Measurements from ENCODE around the gene HS2ST1.

HS2ST1 gene

GRCh38 chr1:87072904-87073303 is 158.5 kb downstream of the HS2ST1 start:
- no peak overlapping the region for H3K4me3 Mint-ChIP-seq
- no peak overlapping the region for H3K27ac Mint-ChIP-seq
- peaks cover 7% of the 10 kb centered on the region for H3K4me1 Mint-ChIP-seq (ENCODE audit: low read depth)
- peaks cover 27% of the 10 kb centered on the region for H3K36me3 Mint-ChIP-seq (ENCODE audit: low read depth)
- H3K27me3 Mint-ChIP-seq = no peaks in the 10 kb centered on the region
- H3K9me3 Mint-ChIP-seq = no peaks in the 10 kb centered on the region

- Mint-ChIP-seq H3K9me3 (no peaks in the 10 kb centered on the region), H3K4me1 (ENCODE audit: low read depth) (no peaks in the 10 kb centered on the region), H3K27me3 (no peaks in the 10 kb centered on the region), H3K36me3 (ENCODE audit: low read depth) (peaks cover 30% of the 10 kb centered on the region), H3K4me3 (no peak overlapping the region), H3K27ac (no peak overlapping the region)
Observed at GRCh38 chr1:87074001-87074795, 159.8 kb downstream of the HS2ST1 start.

- peaks cover 8% of the 10 kb centered on the region for H3K4me1 Mint-ChIP-seq (ENCODE audit: low read depth)
- no peaks in the 10 kb centered on the region for H3K27me3 Mint-ChIP-seq
- H3K4me3 Mint-ChIP-seq = no peak overlapping the region
- no peaks in the 10 kb centered on the region for H3K9me3 Mint-ChIP-seq
- peaks cover 26% of the 10 kb centered on the region for H3K36me3 Mint-ChIP-seq (ENCODE audit: low read depth)
- H3K27ac Mint-ChIP-seq = no peak overlapping the region
Observed at GRCh38 chr1:87077959-87078639, 163.7 kb downstream of the HS2ST1 start.

- Mint-ChIP-seq H3K36me3 (ENCODE audit: low read depth) (peaks cover 8% of the 10 kb centered on the region), H3K9me3 (no peaks in the 10 kb centered on the region), H3K4me3 (no peak overlapping the region), H3K27me3 (no peaks in the 10 kb centered on the region), H3K4me1 (ENCODE audit: low read depth) (peaks cover 9% of the 10 kb centered on the region), H3K27ac (no peak overlapping the region)
Observed at GRCh38 chr1:87084244-87084836, 169.9 kb downstream of the HS2ST1 start.

- Mint-ChIP-seq H3K9me3 (no peaks in the 10 kb centered on the region), H3K4me3 (no peak overlapping the region), H3K27me3 (no peaks in the 10 kb centered on the region), H3K4me1 (ENCODE audit: low read depth) (peaks cover 9% of the 10 kb centered on the region), H3K27ac (no peak overlapping the region), H3K36me3 (ENCODE audit: low read depth) (peaks cover 8% of the 10 kb centered on the region)
Observed at GRCh38 chr1:87086120-87086519, 171.7 kb downstream of the HS2ST1 start.

- Mint-ChIP-seq H3K4me1 (ENCODE audit: low read depth) (no peaks in the 10 kb centered on the region), H3K4me3 (no peak overlapping the region), H3K27ac (no peak overlapping the region), H3K36me3 (ENCODE audit: low read depth) (peaks cover 15% of the 10 kb centered on the region), H3K27me3 (no peaks in the 10 kb centered on the region), H3K9me3 (no peaks in the 10 kb centered on the region)
Observed at GRCh38 chr1:87089070-87089736, 174.8 kb downstream of the HS2ST1 start.

- H3K36me3 Mint-ChIP-seq (ENCODE audit: low read depth) = peaks cover 15% of the 10 kb centered on the region
- H3K27me3 Mint-ChIP-seq = no peaks in the 10 kb centered on the region
- H3K27ac Mint-ChIP-seq = no peak overlapping the region
- no peaks in the 10 kb centered on the region for H3K9me3 Mint-ChIP-seq
- H3K4me3 Mint-ChIP-seq = no peak overlapping the region
- no peaks in the 10 kb centered on the region for H3K4me1 Mint-ChIP-seq (ENCODE audit: low read depth)
Observed at GRCh38 chr1:87089823-87090222, 175.4 kb downstream of the HS2ST1 start.

GRCh38 chr1:87091425-87091824 is 177.0 kb downstream of the HS2ST1 start:
- peaks cover 15% of the 10 kb centered on the region for H3K36me3 Mint-ChIP-seq (ENCODE audit: low read depth)
- no peaks in the 10 kb centered on the region for H3K27me3 Mint-ChIP-seq
- no peaks in the 10 kb centered on the region for H3K4me1 Mint-ChIP-seq (ENCODE audit: low read depth)
- no peak overlapping the region for H3K27ac Mint-ChIP-seq
- H3K9me3 Mint-ChIP-seq = no peaks in the 10 kb centered on the region
- no peak overlapping the region for H3K4me3 Mint-ChIP-seq

- H3K27me3 Mint-ChIP-seq = no peaks in the 10 kb centered on the region
- H3K27ac Mint-ChIP-seq = no peak overlapping the region
- H3K9me3 Mint-ChIP-seq = no peaks in the 10 kb centered on the region
- H3K36me3 Mint-ChIP-seq (ENCODE audit: low read depth) = peaks cover 15% of the 10 kb centered on the region
- no peaks in the 10 kb centered on the region for H3K4me1 Mint-ChIP-seq (ENCODE audit: low read depth)
- no peak overlapping the region for H3K4me3 Mint-ChIP-seq
Observed at GRCh38 chr1:87092846-87093245, 178.4 kb downstream of the HS2ST1 start.

GRCh38 chr1:87093286-87093685 is 178.9 kb downstream of the HS2ST1 start:
- Mint-ChIP-seq H3K27me3 (no peaks in the 10 kb centered on the region), H3K9me3 (no peaks in the 10 kb centered on the region), H3K27ac (no peak overlapping the region), H3K4me3 (no peak overlapping the region), H3K4me1 (ENCODE audit: low read depth) (no peaks in the 10 kb centered on the region), H3K36me3 (ENCODE audit: low read depth) (peaks cover 13% of the 10 kb centered on the region)

GRCh38 chr1:87094238-87094637 is 179.8 kb downstream of the HS2ST1 start:
- no peaks in the 10 kb centered on the region for H3K9me3 Mint-ChIP-seq
- no peaks in the 10 kb centered on the region for H3K4me1 Mint-ChIP-seq (ENCODE audit: low read depth)
- no peak overlapping the region for H3K27ac Mint-ChIP-seq

GRCh38 chr1:87100271-87100670 is 185.8 kb downstream of the HS2ST1 start:
- Mint-ChIP-seq H3K4me1 (ENCODE audit: low read depth) (no peaks in the 10 kb centered on the region), H3K27ac (no peak overlapping the region), H3K36me3 (ENCODE audit: low read depth) (peaks cover 29% of the 10 kb centered on the region), H3K27me3 (no peaks in the 10 kb centered on the region), H3K4me3 (no peak overlapping the region), H3K9me3 (no peaks in the 10 kb centered on the region)

More at GRCh38 chr1:87094238-87094637, 179.8 kb downstream of the HS2ST1 start:
- Mint-ChIP-seq H3K36me3 (ENCODE audit: low read depth) (peaks cover 16% of the 10 kb centered on the region), H3K27me3 (no peaks in the 10 kb centered on the region), H3K4me3 (no peak overlapping the region)

GRCh38 chr1:87103074-87103473 is 188.6 kb downstream of the HS2ST1 start:
- H3K4me3 Mint-ChIP-seq = no peak overlapping the region
- no peaks in the 10 kb centered on the region for H3K9me3 Mint-ChIP-seq
- H3K36me3 Mint-ChIP-seq (ENCODE audit: low read depth) = peaks cover 23% of the 10 kb centered on the region
- H3K27ac Mint-ChIP-seq = no peak overlapping the region
- H3K27me3 Mint-ChIP-seq = no peaks in the 10 kb centered on the region
- no peaks in the 10 kb centered on the region for H3K4me1 Mint-ChIP-seq (ENCODE audit: low read depth)

GRCh38 chr1:87104140-87104539 is 189.7 kb downstream of the HS2ST1 start:
- H3K27ac Mint-ChIP-seq = no peak overlapping the region
- no peaks in the 10 kb centered on the region for H3K27me3 Mint-ChIP-seq
- H3K9me3 Mint-ChIP-seq = no peaks in the 10 kb centered on the region
- no peaks in the 10 kb centered on the region for H3K4me1 Mint-ChIP-seq (ENCODE audit: low read depth)
- H3K36me3 Mint-ChIP-seq (ENCODE audit: low read depth) = peaks cover 22% of the 10 kb centered on the region
- no peak overlapping the region for H3K4me3 Mint-ChIP-seq

- Mint-ChIP-seq H3K27ac (no peak overlapping the region), H3K9me3 (no peaks in the 10 kb centered on the region), H3K36me3 (ENCODE audit: low read depth) (peaks cover 14% of the 10 kb centered on the region), H3K27me3 (no peaks in the 10 kb centered on the region), H3K4me3 (no peak overlapping the region), H3K4me1 (ENCODE audit: low read depth) (no peaks in the 10 kb centered on the region)
Observed at GRCh38 chr1:87104945-87105344, 190.5 kb downstream of the HS2ST1 start.

Data from stimulated activated naive CD8-positive, alpha-beta T cell treated with anti-CD3 and anti-CD28 coated beads, Interleukin-15, Interleukin-2, amounts not matched to agents 100 ng/mL and 50 ng/mL, for 24 hours (primary cell).